AG04449 (cell line): ENCODE data around the gene PGM1.

ENCODE experiments used
- CTCF ChIA-PET: fragments of 350-600 bp; formaldehyde crosslinking; extraction: SDS; loops from one replicate; lab custom pipeline; 2021; ENCODE audit warnings: antibody characterized with exemption; lab: Yijun Ruan, JAX
- POLR2A ChIA-PET: fragments of 400-600, 350-600 bp; formaldehyde crosslinking; extraction: SDS; loops from one replicate; lab custom pipeline; 2020; ENCODE audit warnings: antibody characterized with exemption, inconsistent platforms; lab: Yijun Ruan, JAX
- DNase-seq: peaks from one replicate; pipeline ENCODE4 v3.0.0-alpha.2; 2010; ENCODE audit warnings: low read depth, low spot score
- H3K4me3 ChIP-seq: 2 replicates; pipeline ENCODE4 v1.5.1; 2011; ENCODE audit warnings: low read depth, mild to moderate bottlenecking, control low read depth, low read length
- CTCF ChIP-seq: IDR thresholded peaks from one replicate; pipeline ENCODE4 v1.5.1; 2011; ENCODE audit warnings: mild to moderate bottlenecking, moderate library complexity, low read length, control low read depth, inconsistent platforms; ENCODE audit not compliant: insufficient read depth; ENCODE audit errors: missing control alignments

Gene PGM1

GRCh38 chr1:63682936-63683335 lies 89.7 kb downstream of the PGM1 start:
- POLR2A ChIA-PET = no interaction called here
- CTCF ChIA-PET = interaction anchor here (1.3 to 3.4 kb wide), 5 partner anchors 7 to 515 kb away, joined by 3 to 29 read pairs (median 8); no protein-coding TSS in a partner anchor
- no peak for TF ChIP-seq CTCF
- no peak for DNase-seq
- no peak overlapping the region for H3K4me3 ChIP-seq

- no peak overlapping the region for H3K4me3 ChIP-seq
- ChIA-PET CTCF (interaction anchor here (1.0 to 3.4 kb wide), 6 partner anchors 8 to 561 kb away, joined by 3 to 29 read pairs (median 8); no protein-coding TSS in a partner anchor), POLR2A (no interaction called here)
- TF ChIP-seq CTCF = no peak
- no peak for DNase-seq
These were observed 90.5 kb downstream of the PGM1 start for GRCh38 chr1:63683759-63684158.

- no peak for TF ChIP-seq CTCF
- no peak overlapping the region for H3K4me3 ChIP-seq
- DNase-seq = no peak
- POLR2A ChIA-PET = no interaction called here
- CTCF ChIA-PET = interaction anchor here (2.3 to 3.0 kb wide), 2 partner anchors 10 to 477 kb away, joined by 9 to 15 read pairs; no protein-coding TSS in a partner anchor
These were observed 93.5 kb downstream of the PGM1 start for GRCh38 chr1:63686696-63687095.

- no peak overlapping the region for H3K4me3 ChIP-seq
- ChIA-PET CTCF (interaction anchor here (0.7 to 3.0 kb wide), 7 partner anchors 12 to 558 kb away, joined by 3 to 15 read pairs (median 5); no protein-coding TSS in a partner anchor), POLR2A (no interaction called here)
- no peak for TF ChIP-seq CTCF
- peak; percentile 65 for DNase-seq
These were observed 95.2 kb downstream of the PGM1 start for GRCh38 chr1:63688302-63688890.

GRCh38 chr1:63690966-63691700 lies 97.9 kb downstream of the PGM1 start:
- TF ChIP-seq CTCF = no peak
- CTCF ChIA-PET = interaction anchor here (0.7 to 4.5 kb wide), 61 partner anchors 8 to 556 kb away, joined by 3 to 47 read pairs (median 5); partner anchors contain the start of gene ROR1
- POLR2A ChIA-PET = interaction anchor here (0.6 kb wide), 1 partner anchor 92 kb away, joined by 3 read pairs; no protein-coding TSS in a partner anchor
- no peak overlapping the region for H3K4me3 ChIP-seq
- DNase-seq = no peak
